ENCODE measurements around the gene DNAH17. TPM values are rescaled to one million over a fixed set of nuclear protein-coding genes. Genes with fewer than 3 reads are reported as not detected.

The DNAH17 gene
- total RNA-seq, 4 donors from 2014 or later = 0.22 to 0.51 TPM; not detected in 2

- TF ChIP-seq CTCF (IDR thresholded peaks at IDR 0.05; ENCODE audit: low read depth) = no peak
Measured at GRCh38 chr17:78486228-78486802, 90.9 kb downstream of the DNAH17 start.

GRCh38 chr17:78485290-78486168, 91.7 kb downstream of the DNAH17 start:
- no peak for TF ChIP-seq CTCF (IDR thresholded peaks at IDR 0.05; ENCODE audit: low read depth)

- TF ChIP-seq CTCF (IDR thresholded peaks at IDR 0.05; ENCODE audit: low read depth) = no peak
Measured at GRCh38 chr17:78484271-78485246, 92.6 kb downstream of the DNAH17 start.

- no peak for TF ChIP-seq CTCF (IDR thresholded peaks at IDR 0.05; ENCODE audit: low read depth)
Measured at GRCh38 chr17:78479369-78479768, 97.8 kb downstream of the DNAH17 start.

GRCh38 chr17:78478757-78479297, 98.4 kb downstream of the DNAH17 start:
- TF ChIP-seq CTCF (IDR thresholded peaks at IDR 0.05; ENCODE audit: low read depth) = no peak

- TF ChIP-seq CTCF (IDR thresholded peaks at IDR 0.05; ENCODE audit: low read depth) = no peak
Measured at GRCh38 chr17:78477913-78478756, 99.1 kb downstream of the DNAH17 start.

Data from subcutaneous adipose tissue (tissue), 4 donors.